A673 (cell line): ENCODE data around the gene FXYD2. TPM values are rescaled to one million over a fixed set of nuclear protein-coding genes. Genes with fewer than 3 reads are reported as not detected.

Experiments
- BruUV-seq: library from RNA; stranded (reverse); fragments of 400-500 nt; replicated peaks from 2 replicates; lab custom pipeline; 2021; lab: Mats Ljungman, UMichigan
- CTCF ChIA-PET: fragments of 300-600 bp; sonication (Branson Sonifier 250); formaldehyde crosslinking; loops from one replicate; lab custom pipeline; 2022; ENCODE audit warnings: antibody characterized with exemption; lab: Charles Lee
- POLR2A ChIA-PET: fragments of 300-600 bp; sonication (Branson Sonifier 250); formaldehyde crosslinking; loops from one replicate; lab custom pipeline; 2022; ENCODE audit warnings: antibody characterized with exemption; ENCODE audit not compliant: low non-redundant PET; lab: Charles Lee
- DNase-seq: peaks from one replicate; pipeline ENCODE4 v3.0.0-alpha.2; 2015; ENCODE audit warnings: low spot score
- H3K27ac ChIP-seq: fragments of 200-600 bp; sonication (generic); 2 replicates; pipeline ENCODE4 v1.5.1; 2016; ENCODE audit warnings: mixed run types, low read depth, mild to moderate bottlenecking, mixed read lengths, antibody characterized with exemption, low read length; ENCODE audit not compliant: poor library complexity, severe bottlenecking
- H3K27me3 ChIP-seq: fragments of 200-600 bp; sonication (generic); replicated peaks from 2 replicates; pipeline ENCODE4 v1.6.1; 2017; ENCODE audit warnings: mixed run types, low read depth, mild to moderate bottlenecking, mixed read lengths, antibody characterized with exemption, low read length; ENCODE audit not compliant: insufficient read depth, poor library complexity
- H3K36me3 ChIP-seq: fragments of 200-600 bp; sonication (generic); 2 replicates; pipeline ENCODE4 v1.6.1; 2016; ENCODE audit warnings: mixed run types, mild to moderate bottlenecking, mixed read lengths, antibody characterized with exemption, low read length; ENCODE audit not compliant: insufficient read depth, poor library complexity, severe bottlenecking
- H3K4me1 ChIP-seq: fragments of 200-600 bp; sonication (generic); 2 replicates; pipeline ENCODE4 v1.6.1; 2017; ENCODE audit warnings: mixed run types, mild to moderate bottlenecking, mixed read lengths, antibody characterized with exemption, low read length; ENCODE audit not compliant: insufficient read depth, poor library complexity, severe bottlenecking
- H3K4me3 ChIP-seq: fragments of 200-600 bp; sonication (generic); 2 replicates; pipeline ENCODE4 v1.5.1; 2016; ENCODE audit warnings: low read depth, mixed run types, mild to moderate bottlenecking, mixed read lengths, low read length; ENCODE audit not compliant: poor library complexity, severe bottlenecking
- H3K9me3 ChIP-seq: fragments of 200-600 bp; sonication (generic); 2 replicates; pipeline ENCODE4 v1.6.1; 2016; ENCODE audit warnings: mixed run types, low read depth, mild to moderate bottlenecking, mixed read lengths, antibody characterized with exemption, low read length; ENCODE audit not compliant: poor library complexity, severe bottlenecking
- CTCF ChIP-seq: fragments of 300-800, 200-600 bp; sonication (generic); conservative IDR thresholded peaks from 2 replicates; pipeline ENCODE4 v1.5.1; 2017; ENCODE audit warnings: low read depth, mild to moderate bottlenecking, antibody characterized with exemption, low read length, moderate library complexity, mixed read lengths
- EZH2 ChIP-seq: fragments of 200-600 bp; sonication (generic); IDR thresholded peaks from 2 replicates; pipeline ENCODE4 v1.6.1; 2017; ENCODE audit warnings: borderline replicate concordance, low read depth, mild to moderate bottlenecking, mixed read lengths, antibody characterized with exemption, low read length; ENCODE audit not compliant: poor library complexity, severe bottlenecking
- intact Hi-C: fragments of 100-400 bp; cut with micrococcal nuclease; formaldehyde crosslinking; loops from one replicate; pipeline ENCODE4 v1.10.0; 2022; ENCODE audit not compliant: unreplicated experiment
- total RNA-seq: library from RNA; stranded (reverse); gene quantifications from 2 replicates; pipeline ENCODE4 v1.2.3, GENCODE V29; 2021

FXYD2 gene
- total RNA-seq, 1 experiment from 2014 or later, result not detected

GRCh38 chr11:117771197-117771596 is 53.3 kb downstream of the FXYD2 start:
- no peak overlapping the region for H3K27ac ChIP-seq
- H3K9me3 ChIP-seq, result no peaks in the 10 kb centered on the region
- POLR2A ChIA-PET, result no interaction called here
- no peak for TF ChIP-seq EZH2
- no peak for TF ChIP-seq CTCF
- no peak overlapping the region for H3K4me3 ChIP-seq
- BruUV-seq, result no TSS peak
- intact Hi-C loops, result no loop called here
- no peaks in the 10 kb centered on the region for H3K36me3 ChIP-seq
- DNase-seq, result no peak
- no peaks in the 10 kb centered on the region for H3K4me1 ChIP-seq
- CTCF ChIA-PET, result no interaction called here
- H3K27me3 ChIP-seq, result peaks cover 5% of the 10 kb centered on the region

GRCh38 chr11:117770061-117770460 is 54.5 kb downstream of the FXYD2 start:
- Histone ChIP-seq H3K4me1 (no peaks in the 10 kb centered on the region), H3K27ac (no peak overlapping the region), H3K27me3 (no peaks in the 10 kb centered on the region), H3K9me3 (no peaks in the 10 kb centered on the region), H3K36me3 (no peaks in the 10 kb centered on the region), H3K4me3 (no peak overlapping the region)
- CTCF ChIA-PET, result no interaction called here
- BruUV-seq, result no TSS peak
- POLR2A ChIA-PET, result interaction anchor here (0.7 kb wide), 1 partner anchor 23 kb away, joined by 3 read pairs; no protein-coding TSS in a partner anchor
- TF ChIP-seq CTCF (no peak), EZH2 (no peak)
- intact Hi-C loops, result no loop called here
- DNase-seq, result peak; percentile 64

Other genes with a start within 250 kb of the FXYD2 start
- not detected in 2 replicates for gene DSCAML1, start 27.5 kb downstream of the FXYD2 start, total RNA-seq
- 12.2 and 12.9 TPM in 2 replicates for gene FXYD6, start 51.9 kb upstream of the FXYD2 start, total RNA-seq
- not detected in 2 replicates for gene TMPRSS13, start 104.7 kb upstream of the FXYD2 start, total RNA-seq
- not detected in 2 replicates for gene IL10RA, start 161.7 kb upstream of the FXYD2 start, total RNA-seq